ENCODE data around the gene ANKRD39. TPM values are rescaled to one million over a fixed set of nuclear protein-coding genes. Genes with fewer than 3 reads are reported as not detected.

Gene ANKRD39
- total and polyA plus RNA-seq, 10 of the 15 experiments (the other 5 are each of a cell fraction or from before 2014, with no cell fraction given), result 7.4 to 36.2 (median 23.7) TPM

DNA sequence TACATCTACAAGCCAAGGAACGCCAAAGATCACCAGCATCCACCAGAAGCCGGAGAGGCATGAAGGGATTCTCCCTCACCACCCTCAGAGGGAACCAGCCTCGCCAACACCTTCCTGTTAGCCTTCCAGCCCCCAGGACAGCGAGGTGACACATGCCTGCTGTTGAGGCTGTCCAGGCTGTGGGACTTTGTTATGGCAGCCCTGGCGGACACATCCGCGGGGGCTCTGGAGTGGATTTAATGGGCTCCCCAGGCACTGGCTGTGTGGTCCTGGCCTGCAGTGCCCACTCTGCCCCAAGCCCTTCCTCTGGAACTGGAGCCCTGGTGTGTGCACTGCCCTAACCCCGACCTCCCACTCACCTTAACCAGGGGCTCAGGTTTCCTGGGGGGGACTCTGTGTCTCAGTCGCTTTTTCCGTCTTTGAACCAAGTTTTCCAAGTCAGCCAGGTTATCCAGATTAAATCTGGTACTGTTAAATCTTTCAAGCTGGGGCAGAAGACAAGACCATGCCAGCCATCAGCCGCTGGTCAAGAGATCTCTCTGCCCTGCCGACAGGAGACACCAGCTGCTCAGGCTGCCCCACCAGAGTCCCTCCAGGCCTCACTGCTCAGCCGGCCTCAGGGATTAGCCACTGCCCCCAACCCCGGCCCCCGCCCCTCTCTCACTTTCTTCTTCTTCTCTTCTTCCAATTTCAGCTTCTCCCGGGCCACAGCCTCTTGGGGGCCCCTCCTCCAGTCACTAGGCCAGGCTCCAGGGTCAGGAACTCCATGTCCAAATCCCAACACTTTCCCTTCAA lies 15.9 kb downstream of the ANKRD39 start (continued):
- TF ChIP-seq, protein P1, sequence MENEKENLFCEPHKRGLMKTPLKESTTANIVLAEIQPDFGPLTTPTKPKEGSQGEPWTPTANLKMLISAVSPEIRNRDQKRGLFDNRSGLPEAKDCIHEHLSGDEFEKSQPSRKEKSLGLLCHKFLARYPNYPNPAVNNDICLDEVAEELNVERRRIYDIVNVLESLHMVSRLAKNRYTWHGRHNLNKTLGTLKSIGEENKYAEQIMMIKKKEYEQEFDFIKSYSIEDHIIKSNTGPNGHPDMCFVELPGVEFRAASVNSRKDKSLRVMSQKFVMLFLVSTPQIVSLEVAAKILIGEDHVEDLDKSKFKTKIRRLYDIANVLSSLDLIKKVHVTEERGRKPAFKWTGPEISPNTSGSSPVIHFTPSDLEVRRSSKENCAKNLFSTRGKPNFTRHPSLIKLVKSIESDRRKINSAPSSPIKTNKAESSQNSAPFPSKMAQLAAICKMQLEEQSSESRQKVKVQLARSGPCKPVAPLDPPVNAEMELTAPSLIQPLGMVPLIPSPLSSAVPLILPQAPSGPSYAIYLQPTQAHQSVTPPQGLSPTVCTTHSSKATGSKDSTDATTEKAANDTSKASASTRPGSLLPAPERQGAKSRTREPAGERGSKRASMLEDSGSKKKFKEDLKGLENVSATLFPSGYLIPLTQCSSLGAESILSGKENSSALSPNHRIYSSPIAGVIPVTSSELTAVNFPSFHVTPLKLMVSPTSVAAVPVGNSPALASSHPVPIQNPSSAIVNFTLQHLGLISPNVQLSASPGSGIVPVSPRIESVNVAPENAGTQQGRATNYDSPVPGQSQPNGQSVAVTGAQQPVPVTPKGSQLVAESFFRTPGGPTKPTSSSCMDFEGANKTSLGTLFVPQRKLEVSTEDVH (IDR thresholded peaks at IDR 0.05; ENCODE audit: low read depth, partially characterized antibody), result no peak
- no peak for TF ChIP-seq NRF1 (conservative IDR thresholded peaks at IDR 0.05; ENCODE audit: low read depth, low read length)
- TF ChIP-seq MYB (IDR thresholded peaks at IDR 0.05; ENCODE audit: borderline replicate concordance, low read depth, low read length), result no peak
- no peak for TF ChIP-seq KAT2A (conservative IDR thresholded peaks at IDR 0.05; ENCODE audit: control insufficient read depth, low read depth, low read length)
- no peak for TF ChIP-seq HDAC6 (IDR thresholded peaks at IDR 0.05; ENCODE audit: unreplicated experiment)

DNA sequence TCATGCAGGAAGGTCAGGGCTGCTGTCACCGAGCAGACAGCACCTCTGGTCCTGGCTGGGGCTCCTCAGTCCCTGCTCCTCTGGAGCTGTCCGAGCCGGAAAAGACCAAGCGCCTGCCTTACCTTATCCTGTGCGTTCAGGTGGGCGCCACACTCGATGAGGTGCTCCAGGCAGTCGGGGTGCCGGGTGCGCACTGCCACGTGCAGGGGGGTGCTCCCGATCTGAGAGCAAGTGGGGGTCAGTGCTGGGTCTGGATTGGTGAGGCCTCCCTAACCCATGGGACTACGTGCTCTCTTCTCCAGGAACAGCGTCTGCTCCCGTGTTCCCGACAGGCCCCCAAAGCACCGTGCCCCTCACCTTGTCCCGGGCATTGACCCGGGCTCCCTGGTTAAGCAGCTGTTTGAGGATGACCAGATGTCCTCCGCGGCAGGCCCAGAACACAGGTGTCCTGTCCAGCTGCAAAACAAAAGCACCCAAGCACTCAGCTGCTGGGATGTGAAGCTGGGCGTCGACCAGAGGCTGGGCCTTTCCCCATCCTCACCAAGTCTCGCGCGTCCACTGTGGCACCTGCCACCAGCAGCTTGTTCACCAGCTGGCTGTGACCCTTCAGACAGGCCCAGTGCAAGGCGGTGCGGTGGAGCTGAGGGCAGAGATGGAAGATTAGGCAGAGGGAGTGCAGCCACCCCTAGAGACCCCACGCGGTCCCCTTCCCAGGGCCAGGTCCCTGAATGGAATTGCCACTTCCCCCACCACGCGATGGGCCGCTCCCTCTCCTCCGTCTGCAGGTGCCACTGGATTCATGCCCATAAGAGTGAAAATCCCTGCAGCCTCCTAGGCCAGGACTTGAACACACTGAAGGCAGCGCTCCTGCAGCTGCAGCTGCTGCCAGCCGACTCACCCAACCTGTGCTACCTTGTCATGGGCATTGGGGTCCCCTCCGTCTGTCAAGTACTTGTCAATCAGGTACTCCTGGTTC lies 17.7 kb downstream of the ANKRD39 start:
- TF ChIP-seq, protein P2, sequence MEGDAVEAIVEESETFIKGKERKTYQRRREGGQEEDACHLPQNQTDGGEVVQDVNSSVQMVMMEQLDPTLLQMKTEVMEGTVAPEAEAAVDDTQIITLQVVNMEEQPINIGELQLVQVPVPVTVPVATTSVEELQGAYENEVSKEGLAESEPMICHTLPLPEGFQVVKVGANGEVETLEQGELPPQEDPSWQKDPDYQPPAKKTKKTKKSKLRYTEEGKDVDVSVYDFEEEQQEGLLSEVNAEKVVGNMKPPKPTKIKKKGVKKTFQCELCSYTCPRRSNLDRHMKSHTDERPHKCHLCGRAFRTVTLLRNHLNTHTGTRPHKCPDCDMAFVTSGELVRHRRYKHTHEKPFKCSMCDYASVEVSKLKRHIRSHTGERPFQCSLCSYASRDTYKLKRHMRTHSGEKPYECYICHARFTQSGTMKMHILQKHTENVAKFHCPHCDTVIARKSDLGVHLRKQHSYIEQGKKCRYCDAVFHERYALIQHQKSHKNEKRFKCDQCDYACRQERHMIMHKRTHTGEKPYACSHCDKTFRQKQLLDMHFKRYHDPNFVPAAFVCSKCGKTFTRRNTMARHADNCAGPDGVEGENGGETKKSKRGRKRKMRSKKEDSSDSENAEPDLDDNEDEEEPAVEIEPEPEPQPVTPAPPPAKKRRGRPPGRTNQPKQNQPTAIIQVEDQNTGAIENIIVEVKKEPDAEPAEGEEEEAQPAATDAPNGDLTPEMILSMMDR (IDR thresholded peaks at IDR 0.05 in 2 of 3, conservative IDR thresholded peaks at IDR 0.05 in 1 of 3; ENCODE audit: control insufficient read depth in 2 of 3, extremely low read depth in 1 of 3, insufficient read depth in 1 of 3, low read depth in 3 of 3, low read length in 3 of 3), result no peak
- TF ChIP-seq SMARCA5 (IDR thresholded peaks at IDR 0.05) (no peak), YBX1 (IDR thresholded peaks at IDR 0.05) (no peak), MEF2A (IDR thresholded peaks at IDR 0.05; ENCODE audit: insufficient read depth, low read depth, low read length) (no peak), POLR2A (IDR thresholded peaks at IDR 0.05; ENCODE audit: low read depth, low read length) (peak; percentile 39), MYC (IDR thresholded peaks at IDR 0.05; ENCODE audit: insufficient read depth, insufficient read length, insufficient replicate concordance, low read length, severe bottlenecking) (no peak), E2F4 (IDR thresholded peaks at IDR 0.05; ENCODE audit: low read depth, low read length) (no peak)
- DNase-seq (ENCODE audit: low read depth, low spot score) (no peak), ATAC-seq (no peak), FAIRE-seq (no peak)
- Histone ChIP-seq H3K4me2 (ENCODE audit: control insufficient read depth, insufficient read depth) (no peak overlapping the region; the same call in 1 of the 2 replicates), H3K9ac (ENCODE audit: control insufficient read depth, insufficient read depth, low read length) (no peak overlapping the region), H3K36me3 (ENCODE audit: control insufficient read depth in 2 of 2, insufficient read depth in 2 of 2, low read length in 1 of 2) (no peaks in the 10 kb centered on the region; a peak in 1 of 4 replicates), H3K4me3 (no peak overlapping the region), H3K79me2 (ENCODE audit: control insufficient read depth, insufficient read depth, low read length) (no peaks in the 10 kb centered on the region), H3K27ac (ENCODE audit: control insufficient read depth, insufficient read depth) (no peak overlapping the region), H4K20me1 (ENCODE audit: control insufficient read depth, insufficient read depth) (no peaks in the 10 kb centered on the region), H3K27me3 (replicated peaks in 1 of 2; ENCODE audit: control insufficient read depth in 2 of 2, insufficient read depth in 2 of 2, low read length in 1 of 2) (no peaks in the 10 kb centered on the region), H2AFZ (ENCODE audit: control insufficient read depth, low read depth, low read length) (no peak overlapping the region), H3K9me3 (replicated peaks; ENCODE audit: control insufficient read depth, insufficient read depth, low read length) (no peaks in the 10 kb centered on the region), H3K4me1 (ENCODE audit: control insufficient read depth, insufficient read depth, low read length) (peaks cover 9% of the 10 kb centered on the region)
- in situ Hi-C loops (cut with MboI), result no loop called here
- ChIA-PET RAD21 (ENCODE audit: unreplicated experiment) (interaction anchor here (1.7 kb wide), 1 partner anchor 18 kb away, joined by 8 read pairs; the partner anchor contains the start of gene ANKRD39), SMC1A (ENCODE audit: uncharacterized antibody, unreplicated experiment) (interaction anchor here (0.6 to 0.8 kb wide), 2 partner anchors 12 to 37 kb away, joined by 3 read pairs; no protein-coding TSS in a partner anchor), CTCF (interaction anchor here (0.5 to 1.8 kb wide), 2 partner anchors 17 to 234 kb away, joined by 3 to 6 read pairs; partner anchors contain the start of gene ANKRD39), POLR2A (no interaction called here)
- WGBS (ENCODE audit: insufficient coverage, insufficient replicate concordance, low lambda C conversion rate, missing lambda C conversion rate), result 97% methylated on average over 36 of the region's 37 CpGs
- intact Hi-C loops (cut with micrococcal nuclease; ENCODE audit: unreplicated experiment), result no loop called here
- BruUV-seq (replicated peaks), result no TSS peak

Measured in GM12878 (cell line).